HG03469 (cell line): ENCODE data around the gene ESRRG.
A peak's percentile ranks its signal among the peaks of the same experiment; 100 is the strongest.
"Not testable (repeated sequence)": the region's sequence is repeated elsewhere in the genome, so short reads cannot be mapped to it uniquely, and the experiment has no call there.

Experiments used
- ATAC-seq: cut with Tn5 transposase; IDR thresholded peaks from one replicate; pipeline ENCODE4 v1.9.1; 2021; ENCODE audit warnings: mild to moderate bottlenecking, moderate library complexity, moderate number of reproducible peaks; ENCODE audit not compliant: unreplicated experiment

The ESRRG gene

DNA sequence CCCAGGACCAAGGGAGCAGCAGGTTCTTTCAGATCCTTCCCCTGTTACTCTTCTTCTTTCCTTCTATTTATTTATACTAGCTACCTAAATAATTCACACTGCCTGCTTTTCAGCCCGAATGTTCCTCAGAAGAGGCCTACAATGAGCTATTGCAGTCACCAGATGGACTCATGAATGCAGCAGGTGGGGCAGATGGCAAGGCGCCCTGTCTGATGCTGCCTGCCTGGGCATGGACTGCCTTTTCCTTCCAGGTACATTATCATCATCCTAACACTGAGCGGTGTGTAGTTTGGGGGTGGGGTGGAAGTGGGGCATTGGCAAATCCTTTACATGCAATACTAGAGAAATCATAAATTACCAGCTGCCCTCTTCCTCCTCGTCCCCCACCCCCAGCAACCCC, 17.6 kb downstream of the ESRRG start:
- ATAC-seq, result no peak

DNA sequence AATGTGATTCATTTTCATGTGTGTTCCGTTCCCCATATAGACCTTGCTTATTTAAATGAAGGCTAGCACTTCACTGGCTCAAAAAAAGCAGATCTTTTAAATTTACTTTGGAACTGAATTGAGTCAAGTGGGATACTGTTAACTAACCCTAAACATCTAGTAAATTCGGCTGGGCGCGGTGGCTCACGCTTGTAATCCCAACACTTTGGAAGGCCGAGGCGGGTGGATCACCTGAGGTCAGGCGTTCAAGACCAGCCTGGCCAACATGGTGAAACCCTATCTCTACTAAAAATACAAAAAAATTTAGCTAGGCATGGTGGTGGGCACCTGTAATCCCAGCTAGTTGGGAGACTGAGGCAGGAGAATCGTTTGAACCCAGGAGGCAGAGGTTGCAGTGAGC, 19.2 kb downstream of the ESRRG start:
- ATAC-seq, result not testable (repeated sequence)

DNA sequence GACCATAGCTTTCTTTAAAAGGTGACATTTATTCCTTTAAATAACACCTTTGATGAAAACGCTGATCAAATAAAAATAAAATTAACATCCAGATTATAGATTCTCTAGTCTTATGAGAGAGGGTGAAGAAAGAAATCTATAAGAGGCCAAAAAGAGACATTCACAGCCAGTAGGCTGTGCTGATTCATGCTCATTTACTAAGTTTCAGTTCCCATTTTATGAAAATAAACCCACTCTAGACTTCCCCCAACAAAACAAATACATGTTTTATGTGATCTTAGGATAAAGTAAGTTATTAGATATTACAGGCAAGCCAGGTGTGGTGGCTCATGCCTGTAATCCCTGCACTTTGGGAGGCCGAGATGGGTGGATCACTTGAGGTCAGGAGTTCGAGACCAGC, 21.1 kb downstream of the ESRRG start:
- ATAC-seq, result peak; percentile 90

DNA sequence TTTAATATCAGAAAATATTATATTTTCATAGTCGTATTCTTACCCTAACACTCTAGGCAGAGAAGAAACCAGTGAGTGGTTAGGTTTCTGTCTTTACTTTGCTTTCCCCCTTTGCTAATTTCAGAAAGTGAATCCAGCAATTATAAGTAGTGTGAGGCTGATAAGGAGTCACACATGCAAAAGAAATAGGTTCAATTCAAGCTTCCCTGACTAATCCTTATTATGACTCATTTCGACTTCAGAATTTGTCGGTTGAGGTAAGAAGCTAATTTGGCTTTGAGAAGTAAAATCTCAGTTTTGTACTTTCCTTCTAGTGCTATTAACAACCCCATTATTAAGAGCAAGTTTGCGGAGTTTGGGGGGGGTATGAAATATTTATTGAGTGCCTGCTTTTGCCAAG, 22.4 kb downstream of the ESRRG start:
- ATAC-seq, result no peak

DNA sequence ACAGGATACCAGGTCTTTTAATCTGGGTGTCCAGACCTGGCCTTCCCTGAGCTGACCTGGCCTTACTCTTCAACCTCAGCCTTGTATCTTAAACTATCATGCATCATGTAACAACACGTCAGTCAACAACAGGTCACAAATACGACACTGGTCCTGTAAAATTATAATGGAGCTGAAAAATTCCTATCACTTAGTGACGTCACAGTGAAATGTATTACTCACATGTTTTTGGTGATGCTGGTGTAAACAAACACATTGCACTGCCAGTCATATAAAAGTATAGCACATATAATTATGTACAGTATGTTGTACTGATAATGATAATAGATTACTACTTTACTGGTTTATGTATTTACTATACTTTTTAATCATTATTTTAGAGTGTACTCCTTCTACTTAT, 31.5 kb downstream of the ESRRG start:
- ATAC-seq, result no peak

DNA sequence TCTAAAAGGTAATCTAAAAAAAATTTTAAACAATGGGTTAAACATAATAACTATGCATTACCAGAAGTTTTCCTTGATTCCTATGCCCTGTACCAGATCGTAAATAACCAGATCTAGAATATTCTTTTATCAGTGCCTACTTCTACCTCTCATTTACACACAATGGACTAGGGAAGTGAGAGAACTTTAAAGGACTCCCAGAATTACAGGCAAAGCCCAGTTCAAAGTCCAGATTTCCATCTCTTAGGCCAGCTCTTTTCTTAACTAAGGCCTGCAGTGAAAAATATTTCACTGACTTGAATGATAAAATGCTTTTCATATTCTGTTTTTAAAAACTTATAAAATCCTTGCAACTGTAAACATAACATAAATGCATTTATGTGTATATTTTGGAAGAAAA, 32.6 kb downstream of the ESRRG start:
- ATAC-seq, result no peak

DNA sequence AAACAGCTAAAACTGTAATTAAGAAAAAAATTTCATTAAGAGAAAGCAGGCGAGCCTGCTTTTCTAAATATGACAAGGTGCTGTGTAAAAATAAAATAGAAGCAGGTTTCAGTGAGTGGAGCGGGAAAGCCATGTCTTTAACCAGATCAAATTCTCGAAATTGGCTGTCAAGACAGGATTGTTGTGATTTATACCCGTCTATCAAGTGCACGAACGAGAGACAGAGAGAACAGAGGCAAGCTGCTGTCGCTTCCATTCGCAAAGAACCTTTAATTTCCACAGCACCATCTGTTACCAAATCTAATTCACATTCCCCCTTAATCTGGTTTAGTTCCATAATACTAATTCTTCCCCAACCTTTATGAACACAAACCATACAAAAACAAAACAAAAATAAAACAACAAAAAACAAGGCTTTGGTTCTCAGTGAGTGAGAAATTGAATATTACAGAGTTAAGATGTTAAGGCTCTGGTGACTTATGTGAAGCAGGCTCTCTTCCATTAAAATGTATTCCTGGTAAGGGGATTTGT, 35.0 kb downstream of the ESRRG start:
- ATAC-seq, result no peak

DNA sequence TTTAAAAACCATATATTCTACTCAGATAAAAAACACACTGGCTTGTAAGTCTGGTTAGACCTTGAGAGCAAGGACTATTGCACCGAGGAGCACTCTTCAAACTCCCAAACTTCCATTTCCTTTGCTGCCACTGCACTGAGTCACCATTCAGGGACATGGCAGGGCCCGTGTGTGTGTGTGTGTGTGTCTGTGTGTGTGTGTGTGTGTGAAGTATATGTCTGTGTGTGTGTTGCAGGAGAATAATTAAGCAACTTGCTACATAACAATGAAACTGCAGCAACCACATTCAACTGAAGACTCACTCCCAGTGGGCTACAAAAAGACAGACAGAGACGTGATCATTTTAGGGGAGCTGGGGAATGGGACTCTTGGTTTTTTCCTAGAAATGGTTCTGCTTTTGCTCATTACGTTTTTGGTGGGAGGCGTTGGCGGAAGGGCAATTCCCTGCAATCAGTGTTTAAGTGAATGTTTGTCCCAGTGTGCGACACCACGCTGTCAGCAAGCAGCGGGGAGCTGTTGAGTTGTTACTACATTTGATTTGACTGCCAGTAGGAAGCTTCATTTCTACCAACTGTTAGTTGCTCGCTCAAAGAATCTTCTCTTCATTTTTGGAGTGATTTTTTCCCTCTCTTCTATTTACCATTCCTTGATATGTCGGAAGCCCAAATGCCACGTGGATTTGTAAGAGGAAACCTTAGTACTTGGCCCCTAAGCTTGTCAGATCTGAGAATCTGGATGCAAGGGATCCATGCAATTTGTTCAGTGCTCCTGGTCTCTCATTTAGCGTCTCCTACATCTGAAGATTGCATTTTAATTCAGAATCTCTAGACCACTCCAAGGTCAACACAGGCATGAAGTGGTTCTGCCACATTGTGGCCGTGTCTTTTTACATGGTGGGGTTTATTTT, 36.1 kb downstream of the ESRRG start:
- ATAC-seq, result no peak

DNA sequence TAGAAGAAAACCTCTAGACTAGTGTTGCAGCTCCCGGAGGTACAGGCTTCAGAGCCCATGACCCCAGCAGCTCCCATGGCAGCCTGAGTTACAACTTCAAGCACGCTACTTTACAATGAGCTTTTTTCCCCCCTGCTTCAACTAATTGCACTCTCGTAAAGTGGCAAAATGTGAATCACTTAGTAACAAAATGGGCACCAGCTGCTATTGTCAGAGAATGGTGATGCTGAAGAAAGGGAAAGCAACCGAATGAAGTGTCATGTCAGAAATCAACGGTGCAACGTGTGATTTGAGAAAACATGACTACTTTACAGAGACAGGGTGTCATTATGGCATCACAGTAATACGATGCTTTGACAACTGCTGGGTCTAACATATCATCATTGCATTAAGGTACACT, 40.5 kb downstream of the ESRRG start:
- ATAC-seq, result no peak

DNA sequence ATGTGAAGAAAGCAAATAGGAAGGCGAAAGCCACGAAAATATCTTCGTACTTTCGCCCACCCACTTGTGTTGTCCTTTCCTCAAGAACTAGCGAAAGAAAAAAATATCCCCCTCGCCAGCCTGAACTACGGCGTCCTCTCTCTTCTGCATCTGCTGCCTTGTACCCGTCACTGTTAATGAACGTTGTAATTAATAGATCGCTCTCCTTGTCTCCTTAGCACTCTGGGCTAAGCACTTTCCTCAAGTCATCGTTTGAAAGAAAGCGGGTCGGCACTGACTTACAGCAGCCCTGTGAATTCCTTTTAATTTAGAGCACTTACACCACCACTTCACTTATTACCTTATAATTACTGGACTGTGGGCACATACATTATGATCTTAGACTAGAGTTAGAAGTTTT, 44.1 kb downstream of the ESRRG start:
- ATAC-seq, result no peak

DNA sequence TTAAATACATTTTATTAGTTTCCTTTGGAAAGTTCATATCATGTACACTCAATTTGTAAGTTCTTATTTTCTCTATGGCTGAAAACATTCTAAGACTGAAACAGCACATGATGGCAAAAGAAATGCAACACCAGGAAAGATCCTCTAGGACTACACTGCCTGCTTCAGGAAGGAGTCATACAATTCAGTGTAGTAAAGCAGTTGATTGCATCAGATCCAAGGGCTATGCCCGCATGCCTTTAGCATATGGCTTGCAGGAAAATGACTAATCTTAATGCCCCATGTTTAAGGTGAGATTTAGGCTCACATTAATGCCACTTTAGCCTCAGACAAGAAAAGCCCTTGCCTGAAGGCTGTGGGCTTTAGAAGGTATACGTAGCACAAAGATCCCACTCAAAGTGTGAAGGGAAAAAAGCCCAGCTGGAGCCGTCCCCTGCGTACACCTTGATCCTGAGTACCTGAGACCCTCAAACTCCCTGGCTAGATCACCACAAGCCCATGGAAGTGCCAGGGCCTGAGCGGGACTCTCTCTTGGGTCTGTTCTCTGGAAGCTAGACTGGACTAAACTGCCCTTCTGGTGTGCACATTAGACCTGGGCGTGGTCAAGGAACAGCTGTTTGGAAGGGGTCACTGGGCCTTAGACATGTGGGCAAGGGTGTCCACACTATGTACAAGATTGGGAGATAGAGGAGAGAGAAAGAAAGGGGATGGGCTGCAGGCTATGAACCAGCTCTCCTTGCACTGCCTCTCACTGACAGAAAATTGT, 52.9 kb downstream of the ESRRG start:
- ATAC-seq, result no peak

DNA sequence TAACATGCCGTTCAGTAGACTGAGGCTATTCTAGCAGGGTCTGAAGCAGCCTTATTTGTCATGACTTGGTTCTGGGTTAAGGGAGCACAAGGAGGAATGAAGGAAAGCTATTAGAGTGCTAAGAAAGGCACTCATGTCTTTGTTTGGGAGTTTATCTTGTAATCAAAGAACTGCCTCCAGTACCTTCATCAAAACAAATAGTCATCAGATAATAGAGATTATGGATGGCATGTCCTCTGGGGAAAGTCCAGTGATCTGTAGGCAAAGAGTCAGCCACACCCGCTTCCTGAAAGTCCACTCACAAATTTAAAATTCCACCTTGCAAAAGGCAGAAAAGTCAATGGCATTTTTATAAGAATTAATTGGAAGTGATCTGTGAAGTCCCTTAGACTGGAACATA, 56.8 kb downstream of the ESRRG start:
- no peak for ATAC-seq

DNA sequence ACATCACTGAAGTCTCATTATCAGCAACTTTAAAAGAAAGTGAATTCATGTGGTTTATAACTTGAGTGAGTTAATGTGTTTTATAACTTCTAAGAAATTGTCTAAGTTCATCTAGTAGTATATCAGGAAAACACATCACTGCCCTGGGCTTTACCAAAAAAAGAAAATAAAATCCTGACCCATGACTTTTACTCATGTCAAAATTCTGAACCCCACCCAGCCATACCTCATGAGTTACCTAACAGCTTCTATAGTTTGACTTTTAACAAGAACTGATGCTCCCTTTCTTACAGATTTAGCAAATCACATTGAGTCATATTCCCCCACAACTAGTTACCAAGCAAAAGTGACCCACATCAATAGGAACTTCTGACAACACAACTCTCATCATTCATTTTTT, 57.4 kb downstream of the ESRRG start:
- ATAC-seq, result no peak

DNA sequence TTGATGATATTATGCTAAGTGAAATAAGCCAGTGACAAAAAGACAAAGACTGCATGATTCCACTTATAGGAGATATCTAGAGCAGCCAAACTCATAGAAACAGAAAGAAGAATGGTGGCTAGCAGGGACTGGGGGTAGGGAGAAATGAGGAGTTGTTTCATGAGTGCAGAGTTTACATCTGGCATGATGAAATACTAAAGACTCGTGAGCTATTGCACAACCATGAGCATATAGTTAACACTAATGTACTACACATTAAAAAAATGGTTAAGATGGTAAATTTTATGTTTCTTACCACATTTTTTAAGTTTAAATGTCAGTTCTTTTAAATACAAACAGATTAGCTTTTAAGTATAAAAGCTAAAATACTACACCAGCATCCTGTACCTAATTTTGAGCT, 57.8 kb downstream of the ESRRG start:
- ATAC-seq, result no peak

DNA sequence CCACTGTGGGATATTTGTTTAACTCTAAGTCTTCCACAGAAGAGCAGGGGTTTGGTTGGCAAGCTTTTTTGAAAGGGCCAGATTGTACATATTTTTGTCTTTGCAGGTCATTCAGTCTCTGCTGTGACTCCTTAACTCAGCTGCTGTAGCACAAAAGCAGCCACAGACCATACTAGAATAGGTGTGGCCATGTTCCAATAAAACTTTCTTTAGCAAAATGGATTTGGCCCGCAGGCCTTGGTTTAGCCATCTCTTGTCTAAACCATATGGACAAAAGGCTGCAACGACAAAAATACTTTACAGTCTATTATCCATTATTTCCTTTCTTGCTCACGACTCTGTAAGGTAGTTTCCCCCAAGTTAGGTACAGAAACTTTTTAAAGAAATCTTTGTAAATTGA, 60.5 kb downstream of the ESRRG start:
- ATAC-seq, result no peak

DNA sequence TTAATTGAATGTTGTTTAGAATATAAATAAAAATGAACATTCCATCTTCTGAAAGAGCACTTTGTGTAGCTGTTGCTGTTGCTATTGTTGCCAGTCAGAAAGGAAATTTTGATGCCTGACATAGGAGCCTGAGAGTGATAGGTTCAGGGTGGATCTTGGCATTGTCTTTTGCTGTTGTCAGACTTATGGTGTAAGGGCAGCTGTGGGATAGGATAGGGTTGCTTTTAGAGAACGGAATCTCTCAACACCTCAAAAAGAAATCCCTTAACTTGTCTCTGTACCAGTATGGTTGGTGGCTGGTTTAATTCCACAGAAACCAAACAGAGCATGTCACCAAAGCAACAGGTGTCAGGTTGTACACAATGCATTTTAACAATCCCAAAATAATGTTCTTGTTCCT, 62.7 kb downstream of the ESRRG start:
- no peak for ATAC-seq

DNA sequence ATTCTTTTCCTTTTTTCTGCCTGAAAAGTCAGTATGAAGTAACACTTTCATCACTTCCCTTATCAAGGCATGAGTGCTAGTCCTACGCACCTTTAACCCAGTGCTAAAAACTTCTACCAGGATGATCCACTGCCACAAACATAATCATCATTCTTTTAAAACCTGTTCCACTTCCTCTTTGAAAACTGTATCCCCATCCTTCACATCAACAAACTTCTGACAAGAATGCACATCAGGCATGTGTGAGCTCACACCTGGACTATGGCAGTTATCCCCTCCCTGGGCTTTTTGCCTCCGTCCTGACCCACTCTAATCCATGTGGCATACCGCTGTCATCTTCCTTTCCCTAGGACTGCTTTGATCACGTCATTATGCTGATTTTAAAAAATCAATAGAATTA, 70.2 kb downstream of the ESRRG start:
- no peak for ATAC-seq

DNA sequence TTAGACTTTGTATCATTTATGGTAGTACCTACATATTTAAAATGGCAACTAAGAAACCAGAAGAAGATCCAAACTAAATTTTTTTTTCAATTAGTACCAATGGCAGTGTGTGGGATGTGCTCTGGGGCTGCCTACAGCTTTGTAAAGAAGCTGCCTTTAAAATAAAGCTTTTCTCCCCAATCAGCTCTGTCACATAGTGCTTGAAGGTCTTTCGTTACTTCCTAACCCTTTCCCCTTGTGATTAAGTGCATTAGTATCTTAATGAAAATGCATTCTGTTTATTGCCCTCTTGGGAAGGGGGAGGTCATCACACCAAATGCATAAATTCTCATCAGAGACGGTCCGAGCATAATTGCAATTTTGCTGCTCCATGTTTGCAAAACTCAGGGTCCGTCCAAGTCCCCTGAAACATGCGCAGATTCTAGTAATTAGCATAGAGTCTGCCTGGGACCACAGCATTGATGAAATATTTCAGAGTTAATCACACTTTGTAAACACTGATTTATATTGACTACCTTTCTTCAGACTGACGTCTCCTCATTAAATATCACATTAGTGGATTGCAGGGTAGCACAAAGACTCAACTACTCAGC, 71.3 kb downstream of the ESRRG start:
- ATAC-seq, result no peak

DNA sequence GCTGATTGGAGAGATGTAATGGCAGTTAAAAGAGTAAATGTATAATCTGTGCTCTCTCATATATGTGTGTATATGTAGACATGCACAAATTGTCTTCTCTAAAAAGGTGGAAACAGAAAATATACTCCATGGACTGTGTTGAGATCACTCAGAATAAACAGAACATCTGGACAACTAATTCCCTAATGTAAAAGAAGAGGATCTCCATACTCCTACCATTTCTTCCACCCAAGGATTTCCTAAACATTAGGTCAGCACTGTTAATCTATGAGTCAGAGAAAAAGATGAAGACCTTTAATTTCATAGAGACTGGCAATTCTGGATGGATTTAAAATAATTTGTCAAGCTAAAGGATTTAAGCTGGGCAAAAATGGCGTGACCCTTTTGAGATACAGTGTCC, 80.1 kb downstream of the ESRRG start:
- ATAC-seq, result no peak

DNA sequence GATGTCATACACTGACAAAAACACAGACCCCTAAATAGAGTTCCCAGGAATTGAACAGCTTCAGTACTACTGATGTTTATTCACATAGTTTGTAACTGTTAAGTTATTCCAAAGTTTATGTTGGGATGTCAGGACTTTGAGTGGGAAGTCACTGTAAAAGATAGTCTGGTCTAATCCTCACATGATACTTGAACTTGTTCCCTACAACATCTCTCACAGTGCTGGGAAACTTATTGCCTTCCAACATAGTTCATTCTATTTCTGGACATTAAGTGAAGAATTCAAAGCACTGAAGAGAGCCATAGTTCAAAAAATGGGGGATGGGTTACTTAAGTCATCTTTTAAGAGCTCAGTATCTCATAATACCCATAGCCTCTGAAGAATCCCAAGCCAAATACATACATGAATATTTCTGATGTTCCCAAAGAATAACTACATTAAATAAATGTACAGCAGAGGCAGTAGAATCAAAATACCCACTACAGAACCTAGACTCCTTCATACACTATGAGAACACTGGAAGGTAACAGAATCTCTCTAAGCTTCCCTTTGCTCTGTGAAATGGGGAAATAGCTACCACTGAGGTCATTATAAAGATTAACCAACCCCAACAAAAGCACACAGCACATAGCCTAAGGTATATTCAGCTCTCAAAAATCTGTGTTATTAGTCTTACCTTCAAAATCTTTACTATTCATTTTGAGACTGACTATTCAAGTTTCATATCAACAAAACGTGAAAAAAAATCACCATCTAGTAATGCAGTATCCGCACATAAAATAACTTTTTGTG, 81.4 kb downstream of the ESRRG start:
- peak; percentile 38 for ATAC-seq

DNA sequence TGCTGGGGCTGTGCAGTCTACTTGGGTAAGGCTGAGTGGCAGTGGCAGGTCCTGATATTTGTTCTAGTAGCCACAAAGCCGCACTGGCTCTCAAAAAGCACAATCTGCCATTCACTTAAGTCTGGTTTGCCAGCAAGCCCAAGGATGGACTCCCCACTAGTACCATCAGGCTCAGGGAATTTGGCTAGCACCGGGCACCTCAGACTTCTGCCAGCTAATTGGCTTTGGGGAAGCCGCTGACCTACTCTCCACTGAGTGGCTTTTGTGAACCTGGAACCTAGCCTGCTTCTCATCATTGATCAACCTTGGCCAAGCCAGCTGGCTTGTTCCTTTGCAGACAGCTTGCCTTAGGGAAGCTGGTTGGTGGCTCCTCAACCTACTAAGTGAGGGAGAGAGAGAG, 83.1 kb downstream of the ESRRG start:
- ATAC-seq, result no peak
